GM10248 (cell line): ENCODE data around the gene PAM.

Experiments
- CTCF ChIA-PET: fragments of 300-600 bp; sonication (Branson Sonifier 250); formaldehyde crosslinking; extraction: SDS; loops from one replicate; lab custom pipeline; 2021; ENCODE audit warnings: antibody characterized with exemption; lab: Yijun Ruan, JAX
- POLR2A ChIA-PET: fragments of 350-650 bp; sonication (Branson Sonifier 250); formaldehyde crosslinking; extraction: SDS; loops from one replicate; lab custom pipeline; 2020; ENCODE audit warnings: antibody characterized with exemption; lab: Yijun Ruan, JAX
- DNase-seq: peaks from one replicate; pipeline ENCODE4 v3.0.0; 2012; ENCODE audit errors: extremely low spot score
- CTCF ChIP-seq: IDR thresholded peaks from 2 replicates; pipeline ENCODE4 v1.5.1; 2012; ENCODE audit warnings: mild to moderate bottlenecking, low read depth; ENCODE audit errors: extremely low read depth, missing control alignments, control extremely low read depth

The PAM gene

GRCh38 chr5:102858221-102858620, 103.1 kb downstream of the PAM start:
- DNase-seq = no peak
- ChIA-PET CTCF (interaction anchor here (1.1 to 2.4 kb wide), 6 partner anchors 7 to 77 kb away, joined by 3 to 9 read pairs (median 7); no protein-coding TSS in a partner anchor), POLR2A (no interaction called here)
- no peak for TF ChIP-seq CTCF

- ChIA-PET POLR2A (no interaction called here), CTCF (interaction anchor here (0.9 to 1.8 kb wide), 3 partner anchors 12 to 280 kb away, joined by 3 to 9 read pairs (median 5); no protein-coding TSS in a partner anchor)
- no peak for TF ChIP-seq CTCF
- DNase-seq = no peak
Observed at GRCh38 chr5:102858808-102859207, 103.7 kb downstream of the PAM start.

- ChIA-PET POLR2A (no interaction called here), CTCF (interaction anchor here (0.9 to 1.4 kb wide), 4 partner anchors 8 to 279 kb away, joined by 3 read pairs; no protein-coding TSS in a partner anchor)
- no peak for TF ChIP-seq CTCF
Observed at GRCh38 chr5:102860035-102860434, 104.9 kb downstream of the PAM start.

DNA sequence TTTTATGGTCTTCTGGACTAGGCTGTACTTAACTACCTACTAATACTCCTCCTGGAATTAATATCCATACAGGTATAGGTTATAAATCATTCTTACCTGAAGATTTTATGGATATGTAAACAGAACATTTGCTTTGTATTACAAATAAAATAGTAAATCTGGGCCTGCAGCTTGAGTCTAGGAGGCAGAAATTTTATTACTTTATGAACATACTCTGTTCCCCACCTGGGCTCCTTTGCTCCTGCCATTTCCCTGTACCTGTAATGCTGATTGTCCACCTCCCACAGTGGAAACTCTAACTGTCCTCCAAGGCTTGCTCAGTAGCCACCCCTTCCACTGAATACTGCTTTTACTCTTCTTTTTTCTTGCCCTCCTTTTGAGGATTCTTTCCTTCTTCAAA, 108.0 kb downstream of the PAM start:
- TF ChIP-seq CTCF = no peak
- ChIA-PET CTCF (no interaction called here), POLR2A (no interaction called here)
- no peak for DNase-seq

More at GRCh38 chr5:102860035-102860434, 104.9 kb downstream of the PAM start:
- DNase-seq = no peak

DNA sequence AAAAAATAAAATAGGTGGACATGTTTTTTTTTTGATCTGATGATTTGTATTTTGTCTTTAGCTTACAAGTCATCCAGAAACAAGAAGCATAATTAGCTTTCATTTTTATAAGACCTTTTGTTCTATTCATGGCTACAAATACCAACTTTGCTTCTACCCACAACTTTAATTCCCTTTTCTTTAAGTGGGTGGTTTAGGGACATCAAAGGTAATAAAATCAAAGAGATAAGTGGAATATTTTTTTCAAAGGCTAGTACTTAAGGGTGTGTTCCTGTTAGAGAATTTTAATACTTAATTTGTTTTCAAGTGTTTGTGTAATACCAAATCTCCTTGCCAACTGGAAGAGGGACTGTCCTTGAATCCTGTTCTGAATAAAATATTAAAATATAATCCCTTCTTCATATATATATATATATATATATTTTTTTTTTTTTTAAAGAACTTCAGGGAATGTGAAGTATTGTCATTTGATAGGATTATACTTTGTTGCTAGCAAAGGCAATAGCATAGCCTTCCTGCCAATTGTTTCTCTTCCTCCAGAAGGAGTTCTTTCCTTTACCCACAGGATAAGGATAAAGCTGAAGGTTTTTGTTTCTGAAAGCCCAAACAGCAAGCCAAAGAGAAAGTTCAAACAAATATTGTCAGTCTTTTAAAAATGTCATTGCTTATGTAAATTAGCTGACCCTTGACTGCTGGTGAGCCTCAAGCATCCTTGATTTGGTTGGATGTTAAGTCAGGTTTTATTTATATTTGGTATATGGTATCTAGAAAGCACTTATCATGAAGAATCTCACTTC, 108.9 kb downstream of the PAM start:
- ChIA-PET CTCF (interaction anchor here (1.3 to 3.1 kb wide), 2 partner anchors 19 to 83 kb away, joined by 3 to 13 read pairs; no protein-coding TSS in a partner anchor), POLR2A (no interaction called here)
- no peak for DNase-seq
- TF ChIP-seq CTCF = no peak

- ChIA-PET POLR2A (no interaction called here), CTCF (interaction anchor here (0.7 to 3.1 kb wide), 6 partner anchors 8 to 84 kb away, joined by 3 to 13 read pairs (median 4); no protein-coding TSS in a partner anchor)
- no peak for TF ChIP-seq CTCF
- DNase-seq = no peak
Observed at GRCh38 chr5:102865171-102865509, 110.0 kb downstream of the PAM start.
